Measurements from ENCODE around the gene PRUNE2. TPM values are rescaled to one million over a fixed set of nuclear protein-coding genes. Genes with fewer than 3 reads are reported as not detected.

The PRUNE2 gene
- total and polyA plus RNA-seq, 9 of the 15 experiments (the other 6 are each of a cell fraction or from before 2014, with no cell fraction given), result 0.05 to 0.45 (median 0.18) TPM; not detected in 1

DNA sequence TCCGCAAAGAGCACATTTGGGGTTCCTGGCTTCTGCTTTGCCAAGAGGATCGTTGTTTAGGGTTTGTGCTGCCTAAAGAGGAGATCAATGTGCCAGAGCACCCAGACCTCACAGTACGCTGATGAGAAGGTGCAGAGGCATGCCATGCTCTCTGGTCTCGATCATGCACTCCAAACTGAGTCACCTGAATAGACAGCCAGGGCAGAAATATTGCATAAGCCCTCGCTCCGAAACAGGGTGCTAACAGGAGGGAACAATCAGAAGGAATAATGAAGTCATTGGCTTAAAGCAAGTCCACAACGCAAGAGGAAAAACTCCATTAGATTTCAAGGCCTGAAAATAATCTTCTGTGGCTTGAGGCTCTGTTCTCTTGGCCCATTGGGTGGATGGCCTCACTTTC is 322.7 kb downstream of the PRUNE2 start:
- WGBS (ENCODE audit: insufficient coverage, low coverage, missing lambda C conversion rate), result 8% methylated on average over 7 of the region's 7 CpGs

More for the DNA sequence above, 322.7 kb downstream of the PRUNE2 start:
- Histone ChIP-seq H3K9me1 (ENCODE audit: control insufficient read depth, insufficient read depth, low read length) (no peaks in the 10 kb centered on the region), H3K4me2 (ENCODE audit: insufficient read depth, low read length) (no peak overlapping the region), H3K4me1 (replicated peaks in 1 of 2; ENCODE audit: control insufficient read depth in 2 of 2, insufficient read depth in 2 of 2, low read length in 2 of 2) (no peaks in the 10 kb centered on the region; a peak in 1 of 5 replicates), H2AFZ (ENCODE audit: low read depth, low read length) (no peak overlapping the region), H3K9ac (ENCODE audit: insufficient read depth in 1 of 2, low read depth in 2 of 2, low read length in 2 of 2) (no peak overlapping the region), H3K9me3 (replicated peaks; ENCODE audit: control insufficient read depth, insufficient read depth, low read depth, low read length) (no peaks in the 10 kb centered on the region), H3K27ac (ENCODE audit: extremely low read depth, low read depth, low read length) (no peak overlapping the region), H3K36me3 (ENCODE audit: control insufficient read depth, insufficient read depth, low read length) (no peaks in the 10 kb centered on the region), H3K79me2 (ENCODE audit: control insufficient read depth, insufficient read depth, low read length) (no peaks in the 10 kb centered on the region), H3K27me3 (ENCODE audit: control insufficient read depth in 2 of 2, insufficient read depth in 2 of 2, low read length in 2 of 2) (0 out of 5 replicates have a peak, but pooled peaks cover 0 to 7% of the 10 kb centered on the region in 2 experiments), H4K20me1 (replicated peaks; ENCODE audit: control insufficient read depth, insufficient read depth, low read length) (no peaks in the 10 kb centered on the region), H3K4me3 (no peak overlapping the region)
- in situ Hi-C loops (cut with MboI) (no loop called here), intact Hi-C loops (cut with micrococcal nuclease) (no loop called here)
- FAIRE-seq (no peak), ATAC-seq (no peak), DNase-seq (ENCODE audit: extremely low read depth in 1 of 4, low spot score in 3 of 4) (no peak)
- BruUV-seq (replicated peaks), result no TSS peak
- POLR2A ChIA-PET, result no interaction called here
- TF ChIP-seq ZNF77 (CRISPR knock-in tag; IDR thresholded peaks at IDR 0.05) (no peak), MEF2A (IDR thresholded peaks at IDR 0.05; ENCODE audit: control insufficient read depth, low read depth, low read length) (no peak), SP1 (CRISPR knock-in tag; IDR thresholded peaks at IDR 0.05) (no peak), COPS2 (conservative IDR thresholded peaks at IDR 0.05) (no peak), ZNF354B (CRISPR knock-in tag; IDR thresholded peaks at IDR 0.05) (no peak)
- TF ChIP-seq, protein P1, sequence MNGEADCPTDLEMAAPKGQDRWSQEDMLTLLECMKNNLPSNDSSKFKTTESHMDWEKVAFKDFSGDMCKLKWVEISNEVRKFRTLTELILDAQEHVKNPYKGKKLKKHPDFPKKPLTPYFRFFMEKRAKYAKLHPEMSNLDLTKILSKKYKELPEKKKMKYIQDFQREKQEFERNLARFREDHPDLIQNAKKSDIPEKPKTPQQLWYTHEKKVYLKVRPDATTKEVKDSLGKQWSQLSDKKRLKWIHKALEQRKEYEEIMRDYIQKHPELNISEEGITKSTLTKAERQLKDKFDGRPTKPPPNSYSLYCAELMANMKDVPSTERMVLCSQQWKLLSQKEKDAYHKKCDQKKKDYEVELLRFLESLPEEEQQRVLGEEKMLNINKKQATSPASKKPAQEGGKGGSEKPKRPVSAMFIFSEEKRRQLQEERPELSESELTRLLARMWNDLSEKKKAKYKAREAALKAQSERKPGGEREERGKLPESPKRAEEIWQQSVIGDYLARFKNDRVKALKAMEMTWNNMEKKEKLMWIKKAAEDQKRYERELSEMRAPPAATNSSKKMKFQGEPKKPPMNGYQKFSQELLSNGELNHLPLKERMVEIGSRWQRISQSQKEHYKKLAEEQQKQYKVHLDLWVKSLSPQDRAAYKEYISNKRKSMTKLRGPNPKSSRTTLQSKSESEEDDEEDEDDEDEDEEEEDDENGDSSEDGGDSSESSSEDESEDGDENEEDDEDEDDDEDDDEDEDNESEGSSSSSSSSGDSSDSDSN (IDR thresholded peaks at IDR 0.05; ENCODE audit: borderline replicate concordance in 1 of 2, low read depth in 2 of 2, low read length in 2 of 2), result no peak
- TF ChIP-seq, protein P2, sequence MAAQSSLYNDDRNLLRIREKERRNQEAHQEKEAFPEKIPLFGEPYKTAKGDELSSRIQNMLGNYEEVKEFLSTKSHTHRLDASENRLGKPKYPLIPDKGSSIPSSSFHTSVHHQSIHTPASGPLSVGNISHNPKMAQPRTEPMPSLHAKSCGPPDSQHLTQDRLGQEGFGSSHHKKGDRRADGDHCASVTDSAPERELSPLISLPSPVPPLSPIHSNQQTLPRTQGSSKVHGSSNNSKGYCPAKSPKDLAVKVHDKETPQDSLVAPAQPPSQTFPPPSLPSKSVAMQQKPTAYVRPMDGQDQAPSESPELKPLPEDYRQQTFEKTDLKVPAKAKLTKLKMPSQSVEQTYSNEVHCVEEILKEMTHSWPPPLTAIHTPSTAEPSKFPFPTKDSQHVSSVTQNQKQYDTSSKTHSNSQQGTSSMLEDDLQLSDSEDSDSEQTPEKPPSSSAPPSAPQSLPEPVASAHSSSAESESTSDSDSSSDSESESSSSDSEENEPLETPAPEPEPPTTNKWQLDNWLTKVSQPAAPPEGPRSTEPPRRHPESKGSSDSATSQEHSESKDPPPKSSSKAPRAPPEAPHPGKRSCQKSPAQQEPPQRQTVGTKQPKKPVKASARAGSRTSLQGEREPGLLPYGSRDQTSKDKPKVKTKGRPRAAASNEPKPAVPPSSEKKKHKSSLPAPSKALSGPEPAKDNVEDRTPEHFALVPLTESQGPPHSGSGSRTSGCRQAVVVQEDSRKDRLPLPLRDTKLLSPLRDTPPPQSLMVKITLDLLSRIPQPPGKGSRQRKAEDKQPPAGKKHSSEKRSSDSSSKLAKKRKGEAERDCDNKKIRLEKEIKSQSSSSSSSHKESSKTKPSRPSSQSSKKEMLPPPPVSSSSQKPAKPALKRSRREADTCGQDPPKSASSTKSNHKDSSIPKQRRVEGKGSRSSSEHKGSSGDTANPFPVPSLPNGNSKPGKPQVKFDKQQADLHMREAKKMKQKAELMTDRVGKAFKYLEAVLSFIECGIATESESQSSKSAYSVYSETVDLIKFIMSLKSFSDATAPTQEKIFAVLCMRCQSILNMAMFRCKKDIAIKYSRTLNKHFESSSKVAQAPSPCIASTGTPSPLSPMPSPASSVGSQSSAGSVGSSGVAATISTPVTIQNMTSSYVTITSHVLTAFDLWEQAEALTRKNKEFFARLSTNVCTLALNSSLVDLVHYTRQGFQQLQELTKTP (IDR thresholded peaks at IDR 0.05; ENCODE audit: low read depth in 1 of 2, partially characterized antibody in 2 of 2), result no peak
- CTCF ChIA-PET (ENCODE audit: low intra/inter-chr PET ratio), result no interaction called here

All from K562 (cell line).